ENCODE results near the gene AFMID.

AFMID gene

DNA sequence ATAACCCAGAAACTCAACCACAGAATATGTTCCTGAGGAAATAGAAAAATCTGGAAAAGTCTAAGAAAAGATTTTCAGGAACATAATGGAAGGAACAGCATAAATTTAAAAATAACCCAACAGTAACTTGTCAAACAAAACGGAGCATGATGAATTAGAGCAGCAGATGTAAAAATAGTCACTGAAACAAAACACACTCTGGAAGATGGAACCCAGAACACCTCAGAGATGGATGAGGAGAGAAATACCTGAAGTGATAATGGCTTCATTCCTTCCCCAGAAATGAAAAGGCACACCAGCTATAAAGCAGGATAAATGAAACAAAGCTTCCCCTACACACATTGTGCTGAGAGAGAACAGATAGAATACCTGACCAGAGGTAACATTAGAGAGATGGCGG is 6.7 kb upstream of the AFMID start:
- no peak for DNase-seq

DNA sequence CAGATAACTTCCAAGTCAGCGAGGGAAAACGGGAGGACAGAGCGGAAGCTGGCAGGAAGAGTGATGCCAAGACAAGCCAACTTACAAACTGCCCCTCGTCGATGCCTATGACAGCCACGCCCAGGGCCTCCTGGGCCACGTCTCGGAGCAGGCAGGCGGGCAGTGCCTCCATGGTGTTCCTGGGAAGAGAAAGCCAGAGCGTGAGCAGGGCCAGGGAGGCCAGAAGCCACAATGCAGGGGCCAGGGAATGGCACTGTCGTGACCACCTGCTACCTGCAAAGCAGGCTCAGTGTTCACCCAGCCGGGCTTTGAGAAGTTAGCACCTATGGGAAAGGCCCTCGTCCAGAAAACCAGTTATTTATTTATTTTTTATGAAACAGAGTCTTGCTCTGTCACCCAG is 4.7 kb upstream of the AFMID start:
- DNase-seq, result no peak

DNA sequence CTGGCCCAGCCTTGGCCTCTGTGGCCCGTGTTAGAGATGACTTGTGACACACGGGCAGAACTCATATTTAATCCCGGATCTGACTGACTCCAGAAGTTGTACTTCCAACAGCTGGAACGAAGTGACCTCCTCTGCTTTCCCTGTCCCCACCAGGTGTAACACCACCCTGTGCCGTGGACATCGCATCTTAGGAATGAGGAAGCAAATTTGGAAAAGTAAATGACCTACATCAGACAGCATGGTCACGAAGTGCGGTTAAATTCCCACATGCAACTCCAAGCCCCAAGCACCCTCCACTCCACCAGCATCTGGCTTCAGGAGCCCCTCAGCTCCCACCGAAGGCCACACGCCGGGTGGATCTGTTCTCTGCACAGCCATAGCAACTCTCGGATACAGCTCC is 3.2 kb upstream of the AFMID start:
- DNase-seq, result no peak

DNA sequence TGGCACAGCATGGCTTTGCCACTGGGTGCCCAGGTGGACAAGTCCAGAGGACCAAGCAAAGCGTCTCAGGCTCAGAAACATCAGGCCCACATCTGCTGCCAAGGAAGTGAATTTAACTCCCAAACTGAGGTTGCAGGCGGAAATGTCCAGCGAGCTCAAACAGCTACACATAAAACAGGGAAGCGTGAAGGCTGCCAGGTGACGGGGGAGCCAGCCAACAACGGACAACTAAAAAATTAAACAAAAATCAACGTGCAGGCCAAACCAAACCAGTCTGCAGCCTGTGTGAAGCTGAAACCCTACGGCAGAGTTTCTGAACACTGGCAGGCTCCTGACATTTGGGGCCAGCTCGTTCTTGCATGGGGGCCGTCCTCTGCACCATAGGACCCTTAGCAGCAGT is 2.8 kb upstream of the AFMID start:
- DNase-seq, result no peak

DNA sequence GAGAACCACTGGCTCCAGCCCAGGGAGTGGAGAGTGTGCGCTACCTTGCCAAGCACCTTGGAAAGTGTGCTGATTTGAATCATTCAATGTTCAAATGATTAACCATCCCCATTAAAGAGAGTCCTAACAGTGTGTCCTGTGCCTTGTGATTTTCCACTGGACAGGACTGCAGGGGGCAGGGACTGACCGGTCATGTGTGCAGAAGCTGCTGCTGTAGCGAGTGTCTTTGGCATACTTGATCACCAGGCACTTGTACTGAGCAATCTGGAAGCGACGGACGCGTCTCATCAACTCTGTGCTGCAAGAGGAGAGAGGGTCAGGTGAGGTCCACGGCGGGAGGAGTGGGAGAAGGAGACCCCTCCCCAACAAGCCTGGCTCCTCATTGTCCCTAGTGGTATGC is 2.3 kb upstream of the AFMID start:
- DNase-seq, result no peak

DNA sequence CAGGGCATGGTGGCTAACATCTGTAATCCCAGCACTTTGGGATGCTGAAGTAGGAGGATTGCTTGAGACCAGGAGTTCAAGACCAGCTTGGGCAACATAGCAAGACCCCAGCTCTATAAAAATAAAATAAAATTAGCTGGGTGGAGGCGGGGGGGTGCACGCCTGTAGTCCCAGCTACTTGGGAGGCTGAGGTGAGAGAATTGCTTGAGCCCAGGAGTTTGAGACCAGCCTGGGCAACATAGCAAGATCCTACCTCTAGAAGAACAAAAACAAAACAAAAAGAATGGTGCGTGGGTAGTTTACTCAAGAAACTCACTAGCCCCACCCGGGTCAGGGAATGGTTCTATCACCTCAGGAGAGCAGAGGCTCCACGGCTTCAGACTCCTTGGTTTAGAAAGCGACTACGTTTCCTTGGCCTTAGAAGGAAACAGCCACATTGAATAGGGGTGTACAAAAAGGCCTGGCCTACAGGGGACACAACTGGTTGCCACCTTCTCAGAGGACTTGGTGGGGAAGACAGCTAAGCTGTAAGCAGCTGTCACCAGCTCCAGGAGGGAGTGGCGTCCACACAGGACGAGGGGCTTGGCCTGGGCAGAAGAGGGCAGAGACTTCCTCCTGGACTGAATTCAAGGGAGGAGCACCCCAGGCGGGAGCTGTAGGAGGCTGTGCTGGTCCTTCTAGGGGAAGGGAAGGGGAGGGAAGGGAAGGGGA is 1.0 kb upstream of the AFMID start:
- peak; percentile 19 for DNase-seq

DNA sequence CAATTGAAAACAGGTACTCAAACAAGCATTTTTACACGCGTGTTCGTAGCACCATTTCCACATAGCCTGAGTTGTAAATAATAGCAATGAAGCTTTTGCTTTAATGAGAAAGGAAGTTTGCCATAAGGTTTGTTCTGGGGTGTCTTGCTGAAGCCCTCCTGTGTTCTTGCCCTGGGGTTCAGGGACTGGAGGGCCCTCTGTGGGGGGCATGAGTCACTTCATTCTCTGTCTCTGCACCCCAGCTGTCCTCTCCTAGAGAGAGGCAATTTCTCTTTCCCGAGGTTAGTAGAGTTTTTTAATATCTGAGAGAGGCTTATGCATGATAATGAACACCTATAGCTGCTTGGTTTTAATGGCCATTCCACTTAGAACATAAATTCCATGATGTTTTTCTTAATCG is 9.6 kb downstream of the AFMID start:
- no peak for DNase-seq

DNA sequence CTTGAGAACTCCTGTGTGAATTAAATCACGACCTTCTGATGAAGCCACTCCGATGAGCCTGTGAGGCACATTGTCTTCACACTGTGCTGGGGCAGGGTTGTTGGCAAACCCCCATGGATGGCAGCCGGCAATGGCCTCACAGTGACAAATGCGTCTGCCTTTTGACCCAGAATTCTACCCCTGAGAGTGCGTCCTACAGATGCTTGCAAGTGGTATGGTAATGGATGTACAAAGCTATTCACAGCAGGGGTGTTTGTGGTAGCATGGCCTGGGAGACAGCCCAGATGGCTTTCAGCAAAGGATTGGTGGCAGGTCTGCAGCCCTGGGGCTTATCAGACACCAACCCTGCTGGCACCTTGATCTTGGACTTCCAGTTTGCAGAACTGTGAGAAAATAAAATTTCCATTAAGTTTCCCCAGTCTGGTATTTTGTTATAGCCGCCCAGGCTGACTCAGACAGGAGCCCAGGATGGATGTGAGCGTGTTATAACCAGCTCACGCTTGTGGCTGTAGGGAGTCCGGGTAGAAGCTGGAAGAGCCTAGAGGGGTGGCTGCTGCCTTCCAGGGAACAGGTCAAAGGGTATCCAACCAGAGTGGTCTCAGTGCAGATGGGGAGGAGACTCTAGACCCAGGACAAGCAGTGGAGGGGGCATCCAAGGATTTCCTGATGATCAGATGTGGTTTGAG is 10.1 kb downstream of the AFMID start:
- DNase-seq, result no peak

DNA sequence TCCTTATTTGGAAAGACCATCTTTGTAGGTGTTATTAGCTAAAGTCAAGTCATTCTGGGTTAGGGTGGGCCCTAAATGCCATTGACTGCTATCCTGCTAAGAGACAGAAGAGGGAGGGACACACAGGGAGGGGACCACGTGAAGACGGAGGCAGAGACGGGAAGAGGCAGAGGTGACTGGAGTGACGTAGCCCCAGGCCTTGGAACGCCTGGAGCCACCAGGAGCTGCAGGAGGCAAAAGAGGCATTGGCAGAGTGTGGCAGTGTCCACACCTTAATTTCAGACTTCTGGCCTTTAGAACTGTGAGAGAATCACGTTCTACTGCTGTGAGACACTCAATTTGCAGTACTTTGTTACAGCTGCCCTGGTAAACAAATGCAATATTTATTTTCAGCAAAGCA is 13.3 kb downstream of the AFMID start:
- DNase-seq, result no peak

DNA sequence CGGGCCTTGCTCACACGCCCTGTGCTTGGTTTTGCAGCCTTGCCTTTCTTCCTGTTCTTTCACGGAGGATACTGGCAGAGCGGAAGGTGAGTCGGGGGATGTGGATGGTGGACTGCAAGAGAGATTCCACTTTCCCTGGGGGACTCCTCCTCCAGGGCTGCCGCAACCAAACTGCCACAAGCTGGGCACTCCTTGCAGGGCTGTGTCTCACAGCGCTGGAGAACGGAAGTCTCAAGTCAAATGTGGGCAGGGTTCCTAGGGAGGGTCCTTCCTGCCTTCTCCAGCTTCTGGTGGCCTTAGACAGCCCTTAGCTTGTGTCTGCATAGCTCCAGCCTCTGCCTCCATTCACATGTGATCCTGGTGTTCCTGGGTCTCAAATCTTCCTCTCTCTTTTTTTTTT is 15.5 kb downstream of the AFMID start:
- no peak for DNase-seq

DNA sequence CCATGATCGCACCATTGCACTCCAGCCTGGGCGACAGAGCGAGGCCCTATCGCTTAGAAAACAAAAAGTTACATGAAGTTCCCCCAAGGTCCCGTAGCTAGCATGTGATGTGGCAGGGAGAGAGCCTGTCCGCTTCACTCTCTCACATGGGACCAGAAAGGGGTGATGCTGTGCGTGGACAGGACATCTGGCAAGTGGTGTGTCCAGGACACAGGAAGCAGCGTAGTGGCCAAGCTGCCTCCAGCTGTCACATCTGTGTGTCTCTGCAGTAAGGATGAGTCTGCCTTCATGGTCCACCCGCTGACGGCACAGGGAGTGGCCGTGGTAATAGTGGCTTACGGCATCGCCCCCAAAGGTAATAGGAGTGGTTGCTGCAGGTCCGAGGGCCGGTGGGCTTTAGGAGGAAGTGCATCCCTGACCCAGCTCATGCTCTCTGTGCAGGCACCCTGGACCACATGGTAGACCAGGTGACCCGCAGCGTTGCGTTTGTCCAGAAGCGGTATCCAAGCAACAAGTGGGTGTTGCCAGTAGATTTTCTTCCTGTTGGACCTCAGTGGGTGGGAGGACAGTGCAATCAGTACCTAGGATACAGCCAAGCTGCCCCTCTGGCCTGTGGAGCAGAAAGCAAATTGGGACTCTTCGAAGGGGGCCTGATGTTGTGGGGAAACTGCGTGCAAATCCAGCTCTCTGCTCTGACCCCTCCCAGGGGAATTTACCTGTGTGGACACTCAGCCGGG is 17.4 kb downstream of the AFMID start:
- DNase-seq, result no peak

DNA sequence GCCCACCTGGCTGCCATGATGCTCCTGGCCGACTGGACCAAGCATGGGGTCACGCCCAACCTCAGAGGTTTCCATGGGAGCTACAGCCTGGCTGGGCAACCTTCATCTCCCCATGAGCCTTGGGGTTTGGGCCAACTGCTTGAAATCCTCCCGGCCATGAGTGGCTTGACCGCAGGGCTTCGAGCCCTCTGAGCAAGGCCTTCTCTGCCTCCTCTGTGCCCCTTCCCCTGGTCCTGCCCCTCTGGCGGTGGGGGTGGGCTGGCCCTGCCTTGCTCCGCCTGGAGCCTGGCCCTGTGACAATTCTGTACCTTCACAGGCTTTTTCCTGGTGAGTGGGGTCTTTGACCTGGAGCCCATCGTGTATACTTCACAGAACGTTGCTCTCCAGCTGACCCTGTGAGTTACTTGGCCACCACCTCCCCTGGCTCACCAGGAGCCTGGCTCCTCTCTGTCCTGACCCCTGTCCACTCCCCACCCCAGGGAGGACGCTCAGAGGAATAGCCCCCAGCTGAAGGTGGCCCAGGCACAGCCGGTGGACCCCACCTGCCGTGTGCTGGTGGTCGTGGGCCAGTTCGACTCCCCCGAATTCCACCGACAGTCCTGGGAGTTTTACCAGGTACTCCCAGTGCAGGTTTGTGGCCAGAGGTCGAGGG is 18.1 kb downstream of the AFMID start:
- no peak for DNase-seq

DNA sequence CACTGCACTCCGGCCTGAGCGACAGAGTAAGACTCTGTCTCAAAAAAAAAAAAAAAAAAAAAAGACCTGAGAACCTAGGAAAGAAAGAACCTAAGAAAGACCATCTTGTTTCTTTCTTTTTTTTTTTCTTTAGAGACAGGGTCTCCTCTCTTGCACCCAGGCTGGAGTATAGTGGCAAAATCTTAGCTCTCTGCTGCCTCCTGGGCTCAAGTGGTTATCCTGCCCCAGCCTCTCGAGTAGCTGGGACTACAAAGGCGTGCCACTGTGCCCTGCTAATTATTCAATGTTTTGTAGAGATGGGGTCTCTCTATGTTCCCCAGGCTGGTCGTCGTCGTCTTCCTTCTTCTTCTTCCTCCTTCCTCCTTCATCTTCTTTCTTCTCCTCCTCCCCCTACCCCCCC is 19.1 kb downstream of the AFMID start:
- DNase-seq, result no peak

DNA sequence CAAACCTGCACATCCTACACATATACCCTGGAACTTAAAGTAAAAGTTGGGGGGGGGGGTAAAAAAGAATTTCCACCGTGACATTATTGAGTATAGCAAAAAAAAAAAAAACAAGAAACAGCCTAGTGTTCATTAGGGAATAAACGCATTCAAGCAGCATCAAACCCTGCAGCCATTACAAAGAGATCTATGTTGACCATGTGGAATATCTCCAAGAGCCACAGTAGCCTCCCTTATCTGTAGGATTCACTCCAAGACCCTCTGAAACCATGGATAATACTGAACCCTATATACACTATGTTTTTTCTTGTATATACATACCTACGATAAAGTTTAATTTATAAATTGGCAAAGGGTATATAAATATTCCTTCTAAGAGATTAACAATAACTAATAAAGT is 21.3 kb downstream of the AFMID start:
- DNase-seq, result no peak

DNA sequence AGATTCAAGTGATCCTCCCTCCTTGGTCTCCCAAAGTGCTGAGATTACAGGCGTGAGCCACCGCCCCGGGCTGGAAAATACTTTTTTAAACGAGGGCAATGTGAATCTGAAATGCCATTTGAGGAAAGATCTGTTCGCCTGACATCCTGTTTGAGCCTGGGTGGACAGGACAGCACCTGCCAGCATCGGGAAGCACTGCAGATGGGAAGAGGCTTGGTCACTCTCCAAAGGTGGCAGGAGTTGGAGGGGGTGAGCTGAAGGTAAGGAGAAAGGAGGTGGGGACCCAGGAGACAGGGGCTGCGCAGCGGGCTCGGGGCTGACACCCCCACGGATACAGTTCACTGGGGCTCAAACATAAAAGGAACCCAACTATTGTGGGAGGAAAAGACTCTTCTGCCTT is 22.9 kb downstream of the AFMID start:
- no peak for DNase-seq

DNA sequence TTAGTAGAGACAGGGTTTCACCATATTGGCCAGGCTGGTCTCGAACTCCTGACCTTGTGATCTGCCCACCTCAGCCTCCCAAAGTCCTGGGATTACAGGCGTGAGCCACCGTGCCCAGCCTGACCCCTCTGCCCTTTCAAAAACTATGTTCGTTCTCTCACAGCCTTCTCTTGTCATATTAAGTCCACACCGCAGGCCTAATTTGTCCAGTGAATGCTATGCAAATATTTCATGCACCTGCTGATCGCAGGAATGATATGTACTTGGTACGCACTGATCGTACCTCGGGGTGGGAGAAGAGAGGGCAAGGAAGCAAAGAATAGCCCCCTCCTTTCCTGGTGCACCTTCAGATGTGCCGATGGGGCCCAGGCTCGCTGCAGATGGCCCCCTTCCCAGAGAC is 23.9 kb downstream of the AFMID start:
- DNase-seq, result no peak

DNA sequence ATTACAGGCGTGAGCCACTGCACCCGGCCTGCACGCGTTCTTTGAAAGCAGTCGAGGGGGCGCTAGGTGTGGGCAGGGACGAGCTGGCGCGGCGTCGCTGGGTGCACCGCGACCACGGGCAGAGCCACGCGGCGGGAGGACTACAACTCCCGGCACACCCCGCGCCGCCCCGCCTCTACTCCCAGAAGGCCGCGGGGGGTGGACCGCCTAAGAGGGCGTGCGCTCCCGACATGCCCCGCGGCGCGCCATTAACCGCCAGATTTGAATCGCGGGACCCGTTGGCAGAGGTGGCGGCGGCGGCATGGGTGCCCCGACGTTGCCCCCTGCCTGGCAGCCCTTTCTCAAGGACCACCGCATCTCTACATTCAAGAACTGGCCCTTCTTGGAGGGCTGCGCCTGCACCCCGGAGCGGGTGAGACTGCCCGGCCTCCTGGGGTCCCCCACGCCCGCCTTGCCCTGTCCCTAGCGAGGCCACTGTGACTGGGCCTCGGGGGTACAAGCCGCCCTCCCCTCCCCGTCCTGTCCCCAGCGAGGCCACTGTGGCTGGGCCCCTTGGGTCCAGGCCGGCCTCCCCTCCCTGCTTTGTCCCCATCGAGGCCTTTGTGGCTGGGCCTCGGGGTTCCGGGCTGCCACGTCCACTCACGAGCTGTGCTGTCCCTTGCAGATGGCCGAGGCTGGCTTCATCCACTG is 27.0 kb downstream of the AFMID start, which contains the start of gene BIRC5:
Gene BIRC5 (plus strand): TSS at position 238 of the 690 bp plus-strand sequence. CDS start 64 bp downstream, at position 302.
- DNase-seq, result peak; percentile 82

DNA sequence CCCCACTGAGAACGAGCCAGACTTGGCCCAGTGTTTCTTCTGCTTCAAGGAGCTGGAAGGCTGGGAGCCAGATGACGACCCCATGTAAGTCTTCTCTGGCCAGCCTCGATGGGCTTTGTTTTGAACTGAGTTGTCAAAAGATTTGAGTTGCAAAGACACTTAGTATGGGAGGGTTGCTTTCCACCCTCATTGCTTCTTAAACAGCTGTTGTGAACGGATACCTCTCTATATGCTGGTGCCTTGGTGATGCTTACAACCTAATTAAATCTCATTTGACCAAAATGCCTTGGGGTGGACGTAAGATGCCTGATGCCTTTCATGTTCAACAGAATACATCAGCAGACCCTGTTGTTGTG is 27.5 kb downstream of the AFMID start:
- no peak for DNase-seq

DNA sequence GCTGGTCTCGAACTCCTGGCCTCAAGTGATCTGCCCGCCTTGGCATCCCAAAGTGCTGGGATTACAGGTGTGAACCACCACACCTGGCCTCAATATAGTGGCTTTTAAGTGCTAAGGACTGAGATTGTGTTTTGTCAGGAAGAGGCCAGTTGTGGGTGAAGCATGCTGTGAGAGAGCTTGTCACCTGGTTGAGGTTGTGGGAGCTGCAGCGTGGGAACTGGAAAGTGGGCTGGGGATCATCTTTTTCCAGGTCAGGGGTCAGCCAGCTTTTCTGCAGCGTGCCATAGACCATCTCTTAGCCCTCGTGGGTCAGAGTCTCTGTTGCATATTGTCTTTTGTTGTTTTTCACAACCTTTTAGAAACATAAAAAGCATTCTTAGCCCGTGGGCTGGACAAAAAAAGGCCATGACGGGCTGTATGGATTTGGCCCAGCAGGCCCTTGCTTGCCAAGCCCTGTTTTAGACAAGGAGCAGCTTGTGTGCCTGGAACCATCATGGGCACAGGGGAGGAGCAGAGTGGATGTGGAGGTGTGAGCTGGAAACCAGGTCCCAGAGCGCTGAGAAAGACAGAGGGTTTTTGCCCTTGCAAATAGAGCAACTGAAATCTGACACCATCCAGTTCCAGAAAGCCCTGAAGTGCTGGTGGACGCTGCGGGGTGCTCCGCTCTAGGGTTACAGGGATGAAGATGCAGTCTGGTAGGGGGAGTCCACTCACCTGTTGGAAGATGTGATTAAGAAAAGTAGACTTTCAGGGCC is 32.4 kb downstream of the AFMID start:
- DNase-seq, result no peak

DNA sequence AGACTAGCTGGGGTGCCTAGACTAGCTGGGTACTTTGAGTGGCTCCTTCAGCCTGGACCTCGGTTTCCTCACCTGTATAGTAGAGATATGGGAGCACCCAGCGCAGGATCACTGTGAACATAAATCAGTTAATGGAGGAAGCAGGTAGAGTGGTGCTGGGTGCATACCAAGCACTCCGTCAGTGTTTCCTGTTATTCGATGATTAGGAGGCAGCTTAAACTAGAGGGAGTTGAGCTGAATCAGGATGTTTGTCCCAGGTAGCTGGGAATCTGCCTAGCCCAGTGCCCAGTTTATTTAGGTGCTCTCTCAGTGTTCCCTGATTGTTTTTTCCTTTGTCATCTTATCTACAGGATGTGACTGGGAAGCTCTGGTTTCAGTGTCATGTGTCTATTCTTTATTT is 35.9 kb downstream of the AFMID start:
- no peak for DNase-seq

DNA sequence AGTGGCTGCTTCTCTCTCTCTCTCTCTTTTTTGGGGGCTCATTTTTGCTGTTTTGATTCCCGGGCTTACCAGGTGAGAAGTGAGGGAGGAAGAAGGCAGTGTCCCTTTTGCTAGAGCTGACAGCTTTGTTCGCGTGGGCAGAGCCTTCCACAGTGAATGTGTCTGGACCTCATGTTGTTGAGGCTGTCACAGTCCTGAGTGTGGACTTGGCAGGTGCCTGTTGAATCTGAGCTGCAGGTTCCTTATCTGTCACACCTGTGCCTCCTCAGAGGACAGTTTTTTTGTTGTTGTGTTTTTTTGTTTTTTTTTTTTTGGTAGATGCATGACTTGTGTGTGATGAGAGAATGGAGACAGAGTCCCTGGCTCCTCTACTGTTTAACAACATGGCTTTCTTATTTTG is 36.6 kb downstream of the AFMID start:
- no peak for DNase-seq

All from T1000 (cell line).